A549 (cell line): ENCODE results near the gene CLCNKA.

ENCODE experiments used
- EHMT2 ChIP-seq: fragments of 200-600 bp; sonication (generic); IDR thresholded peaks from 2 replicates; pipeline ENCODE4 v1.6.1; 2016; ENCODE audit warnings: antibody characterized with exemption, low read depth, mild to moderate bottlenecking, moderate library complexity
- EP300 ChIP-seq, 2 experiments: fragments of >200 bp; sonication (Bioruptor Twin); formaldehyde crosslinking; IDR thresholded peaks; 2 replicates in 1 of 2; 3 replicates in 1 of 2; pipeline ENCODE4 v1.6.1; 2016 to 2017
- PHF8 ChIP-seq: fragments of 200-600 bp; sonication (generic); IDR thresholded peaks from 2 replicates; pipeline ENCODE4 v1.6.1; 2016; ENCODE audit warnings: low read depth, mild to moderate bottlenecking, antibody characterized with exemption, moderate library complexity, borderline replicate concordance
- POLR2A ChIP-seq: IDR thresholded peaks from 2 replicates; pipeline ENCODE4 v1.6.1; 2012; ENCODE audit warnings: mild to moderate bottlenecking, low read length
- POLR2AphosphoS2 ChIP-seq: conservative IDR thresholded peaks from 2 replicates; pipeline ENCODE4 v1.6.1; 2012; ENCODE audit warnings: low read length, improper control_type of control experiment, inconsistent platforms
- RAD21 ChIP-seq, 2 experiments: fragments of >200 bp in 1 of 2; sonication (Bioruptor Twin) in 1 of 2; formaldehyde crosslinking in 1 of 2; IDR thresholded peaks in 1 of 2; conservative IDR thresholded peaks in 1 of 2; 2 replicates in 1 of 2; 3 replicates in 1 of 2; pipeline ENCODE4 v1.6.1; 2012 to 2018; ENCODE audit warnings: inconsistent platforms in 1 of 2
- RCOR1 ChIP-seq: fragments of 150-350 bp; IDR thresholded peaks from 2 replicates; pipeline ENCODE4 v1.6.1; 2014; ENCODE audit warnings: antibody characterized with exemption, low read length, low read depth
- REST ChIP-seq: fragments of 200-600 bp; sonication (generic); IDR thresholded peaks from 2 replicates; pipeline ENCODE4 v1.6.1; 2016; ENCODE audit warnings: antibody characterized with exemption, mild to moderate bottlenecking, moderate library complexity
- RFX5 ChIP-seq: fragments of 450-650 bp; IDR thresholded peaks from 2 replicates; pipeline ENCODE4 v1.7.1; 2014; ENCODE audit warnings: antibody characterized with exemption, mild to moderate bottlenecking, moderate library complexity
- SMC3 ChIP-seq: fragments of >200 bp; sonication (Bioruptor Twin); formaldehyde crosslinking; IDR thresholded peaks from 3 replicates; pipeline ENCODE4 v1.6.1; 2018; ENCODE audit warnings: inconsistent platforms
- ZC3H11A ChIP-seq: fragments of 450-650 bp; IDR thresholded peaks from 2 replicates; pipeline ENCODE4 v1.6.1; 2014; ENCODE audit warnings: antibody characterized with exemption, mild to moderate bottlenecking
- TF ChIP-seq, protein P1 (sequence below): IDR thresholded peaks from 2 replicates; pipeline ENCODE4 v1.6.1; 2012
- TF ChIP-seq, protein P2 (sequence below): fragments of >200 bp; sonication (Bioruptor Twin); formaldehyde crosslinking; IDR thresholded peaks from 3 replicates; pipeline ENCODE4 v1.5.1; 2016

- TF ChIP-seq POLR2A (no peak), EP300 (IDR thresholded peaks at IDR 0.05) (no peak), SMC3 (no peak), RFX5 (no peak), REST (no peak), EHMT2 (no peak), RAD21 (conservative IDR thresholded peaks at IDR 0.05 in 1 of 2, IDR thresholded peaks at IDR 0.05 in 1 of 2) (no peak), ZC3H11A (no peak), POLR2AphosphoS2 (no peak), PHF8 (no peak), RCOR1 (no peak)
- TF ChIP-seq, protein P1, sequence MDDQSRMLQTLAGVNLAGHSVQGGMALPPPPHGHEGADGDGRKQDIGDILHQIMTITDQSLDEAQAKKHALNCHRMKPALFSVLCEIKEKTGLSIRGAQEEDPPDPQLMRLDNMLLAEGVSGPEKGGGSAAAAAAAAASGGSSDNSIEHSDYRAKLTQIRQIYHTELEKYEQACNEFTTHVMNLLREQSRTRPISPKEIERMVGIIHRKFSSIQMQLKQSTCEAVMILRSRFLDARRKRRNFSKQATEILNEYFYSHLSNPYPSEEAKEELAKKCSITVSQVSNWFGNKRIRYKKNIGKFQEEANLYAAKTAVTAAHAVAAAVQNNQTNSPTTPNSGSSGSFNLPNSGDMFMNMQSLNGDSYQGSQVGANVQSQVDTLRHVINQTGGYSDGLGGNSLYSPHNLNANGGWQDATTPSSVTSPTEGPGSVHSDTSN, result no peak
- TF ChIP-seq, protein P2, sequence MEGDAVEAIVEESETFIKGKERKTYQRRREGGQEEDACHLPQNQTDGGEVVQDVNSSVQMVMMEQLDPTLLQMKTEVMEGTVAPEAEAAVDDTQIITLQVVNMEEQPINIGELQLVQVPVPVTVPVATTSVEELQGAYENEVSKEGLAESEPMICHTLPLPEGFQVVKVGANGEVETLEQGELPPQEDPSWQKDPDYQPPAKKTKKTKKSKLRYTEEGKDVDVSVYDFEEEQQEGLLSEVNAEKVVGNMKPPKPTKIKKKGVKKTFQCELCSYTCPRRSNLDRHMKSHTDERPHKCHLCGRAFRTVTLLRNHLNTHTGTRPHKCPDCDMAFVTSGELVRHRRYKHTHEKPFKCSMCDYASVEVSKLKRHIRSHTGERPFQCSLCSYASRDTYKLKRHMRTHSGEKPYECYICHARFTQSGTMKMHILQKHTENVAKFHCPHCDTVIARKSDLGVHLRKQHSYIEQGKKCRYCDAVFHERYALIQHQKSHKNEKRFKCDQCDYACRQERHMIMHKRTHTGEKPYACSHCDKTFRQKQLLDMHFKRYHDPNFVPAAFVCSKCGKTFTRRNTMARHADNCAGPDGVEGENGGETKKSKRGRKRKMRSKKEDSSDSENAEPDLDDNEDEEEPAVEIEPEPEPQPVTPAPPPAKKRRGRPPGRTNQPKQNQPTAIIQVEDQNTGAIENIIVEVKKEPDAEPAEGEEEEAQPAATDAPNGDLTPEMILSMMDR, result no peak
These were observed 43.4 kb downstream of the CLCNKA start for GRCh38 chr1:16065269-16065576.
